Measurements from ENCODE around the gene SPEG.

SPEG gene

GRCh38 chr2:219408204-219408603 is 26.4 kb upstream of the SPEG start:
- TF ChIP-seq FOXP2 (optimal IDR thresholded peaks at IDR 0.05; ENCODE audit: control extremely low read depth, extremely low read length, insufficient read depth) (no peak), EZH2 (IDR thresholded peaks at IDR 0.05) (no peak), POLR2AphosphoS5 (IDR thresholded peaks at IDR 0.05; ENCODE audit: borderline replicate concordance, low read depth, low read length) (no peak)
- no peak overlapping the region for H3K9ac ChIP-seq (ENCODE audit: insufficient read length)
- no peaks in the 10 kb centered on the region for H3K36me3 ChIP-seq (ENCODE audit: insufficient read depth, low read length)
- no peak overlapping the region for H3K4me3 ChIP-seq
- DNase-seq (ENCODE audit: low read depth, low spot score), result no peak
- H3K27ac ChIP-seq, result no peak overlapping the region
- no peaks in the 10 kb centered on the region for H3K9me3 ChIP-seq (ENCODE audit: low read depth, low read length)

- DNase-seq (ENCODE audit: low read depth, low spot score), result no peak
- H3K27ac ChIP-seq, result no peak overlapping the region
- TF ChIP-seq EZH2 (IDR thresholded peaks at IDR 0.05) (no peak), FOXP2 (optimal IDR thresholded peaks at IDR 0.05; ENCODE audit: control extremely low read depth, extremely low read length, insufficient read depth) (no peak), POLR2AphosphoS5 (IDR thresholded peaks at IDR 0.05; ENCODE audit: borderline replicate concordance, low read depth, low read length) (no peak)
- no peaks in the 10 kb centered on the region for H3K36me3 ChIP-seq (ENCODE audit: insufficient read depth, low read length)
- H3K4me3 ChIP-seq, result no peak overlapping the region
- no peaks in the 10 kb centered on the region for H3K9me3 ChIP-seq (ENCODE audit: low read depth, low read length)
- no peak overlapping the region for H3K9ac ChIP-seq (ENCODE audit: insufficient read length)
Measured at GRCh38 chr2:219408631-219409030, 26.0 kb upstream of the SPEG start.

GRCh38 chr2:219409619-219410018 is 25.0 kb upstream of the SPEG start:
- no peak for TF ChIP-seq POLR2AphosphoS5 (IDR thresholded peaks at IDR 0.05; ENCODE audit: borderline replicate concordance, low read depth, low read length)
- TF ChIP-seq FOXP2 (optimal IDR thresholded peaks at IDR 0.05; ENCODE audit: control extremely low read depth, extremely low read length, insufficient read depth), result no peak
- no peak for TF ChIP-seq EZH2 (IDR thresholded peaks at IDR 0.05)
- no peak for DNase-seq (ENCODE audit: low read depth, low spot score)

GRCh38 chr2:219410390-219410789 is 24.3 kb upstream of the SPEG start:
- Histone ChIP-seq H3K9me3 (ENCODE audit: low read depth, low read length) (no peaks in the 10 kb centered on the region), H3K4me3 (no peak overlapping the region), H3K27ac (no peak overlapping the region), H3K9ac (ENCODE audit: insufficient read length) (no peak overlapping the region), H3K36me3 (ENCODE audit: insufficient read depth, low read length) (no peaks in the 10 kb centered on the region)
- no peak for TF ChIP-seq EZH2 (IDR thresholded peaks at IDR 0.05)
- no peak for TF ChIP-seq FOXP2 (optimal IDR thresholded peaks at IDR 0.05; ENCODE audit: control extremely low read depth, extremely low read length, insufficient read depth)
- TF ChIP-seq POLR2AphosphoS5 (IDR thresholded peaks at IDR 0.05; ENCODE audit: borderline replicate concordance, low read depth, low read length), result no peak
- DNase-seq (ENCODE audit: low read depth, low spot score), result no peak

More at GRCh38 chr2:219409619-219410018, 25.0 kb upstream of the SPEG start:
- Histone ChIP-seq H3K4me3 (no peak overlapping the region), H3K36me3 (ENCODE audit: insufficient read depth, low read length) (no peaks in the 10 kb centered on the region), H3K9me3 (ENCODE audit: low read depth, low read length) (no peaks in the 10 kb centered on the region), H3K9ac (ENCODE audit: insufficient read length) (no peak overlapping the region), H3K27ac (no peak overlapping the region)

GRCh38 chr2:219414857-219415256 is 19.8 kb upstream of the SPEG start:
- Histone ChIP-seq H3K27ac (no peak overlapping the region), H3K9ac (ENCODE audit: insufficient read length) (no peak overlapping the region), H3K36me3 (ENCODE audit: insufficient read depth, low read length) (no peaks in the 10 kb centered on the region), H3K4me3 (no peak overlapping the region), H3K9me3 (ENCODE audit: low read depth, low read length) (no peaks in the 10 kb centered on the region)
- TF ChIP-seq FOXP2 (optimal IDR thresholded peaks at IDR 0.05; ENCODE audit: control extremely low read depth, extremely low read length, insufficient read depth), result no peak
- no peak for DNase-seq (ENCODE audit: low read depth, low spot score)

- Histone ChIP-seq H3K9me3 (ENCODE audit: low read depth, low read length) (no peaks in the 10 kb centered on the region), H3K9ac (ENCODE audit: insufficient read length) (no peak overlapping the region), H3K27ac (no peak overlapping the region), H3K36me3 (ENCODE audit: insufficient read depth, low read length) (no peaks in the 10 kb centered on the region), H3K4me3 (no peak overlapping the region)
- DNase-seq (ENCODE audit: low read depth, low spot score), result no peak
- TF ChIP-seq FOXP2 (optimal IDR thresholded peaks at IDR 0.05; ENCODE audit: control extremely low read depth, extremely low read length, insufficient read depth) (no peak), POLR2AphosphoS5 (IDR thresholded peaks at IDR 0.05; ENCODE audit: borderline replicate concordance, low read depth, low read length) (no peak), EZH2 (IDR thresholded peaks at IDR 0.05) (no peak)
Measured at GRCh38 chr2:219415580-219416234, 18.9 kb upstream of the SPEG start.

GRCh38 chr2:219416235-219416602 is 18.4 kb upstream of the SPEG start:
- H3K36me3 ChIP-seq (ENCODE audit: insufficient read depth, low read length), result no peaks in the 10 kb centered on the region
- H3K27ac ChIP-seq, result no peak overlapping the region
- no peaks in the 10 kb centered on the region for H3K9me3 ChIP-seq (ENCODE audit: low read depth, low read length)
- DNase-seq (ENCODE audit: low read depth, low spot score), result no peak
- no peak overlapping the region for H3K9ac ChIP-seq (ENCODE audit: insufficient read length)
- TF ChIP-seq EZH2 (IDR thresholded peaks at IDR 0.05) (no peak), POLR2AphosphoS5 (IDR thresholded peaks at IDR 0.05; ENCODE audit: borderline replicate concordance, low read depth, low read length) (no peak), FOXP2 (optimal IDR thresholded peaks at IDR 0.05; ENCODE audit: control extremely low read depth, extremely low read length, insufficient read depth) (no peak)
- H3K4me3 ChIP-seq, result no peak overlapping the region

GRCh38 chr2:219416938-219417337 is 17.7 kb upstream of the SPEG start:
- Histone ChIP-seq H3K9me3 (ENCODE audit: low read depth, low read length) (no peaks in the 10 kb centered on the region), H3K36me3 (ENCODE audit: insufficient read depth, low read length) (no peaks in the 10 kb centered on the region), H3K9ac (ENCODE audit: insufficient read length) (no peak overlapping the region), H3K27ac (no peak overlapping the region), H3K4me3 (no peak overlapping the region)
- no peak for DNase-seq (ENCODE audit: low read depth, low spot score)
- no peak for TF ChIP-seq POLR2AphosphoS5 (IDR thresholded peaks at IDR 0.05; ENCODE audit: borderline replicate concordance, low read depth, low read length)
- no peak for TF ChIP-seq EZH2 (IDR thresholded peaks at IDR 0.05)
- no peak for TF ChIP-seq FOXP2 (optimal IDR thresholded peaks at IDR 0.05; ENCODE audit: control extremely low read depth, extremely low read length, insufficient read depth)

- H3K9ac ChIP-seq (ENCODE audit: insufficient read length), result no peak overlapping the region
- no peak for DNase-seq (ENCODE audit: low read depth, low spot score)
Measured at GRCh38 chr2:219417374-219417773, 17.3 kb upstream of the SPEG start.

More at GRCh38 chr2:219417374-219417773, 17.3 kb upstream of the SPEG start:
- H3K4me3 ChIP-seq, result no peak overlapping the region
- no peaks in the 10 kb centered on the region for H3K36me3 ChIP-seq (ENCODE audit: insufficient read depth, low read length)
- no peak overlapping the region for H3K27ac ChIP-seq
- no peaks in the 10 kb centered on the region for H3K9me3 ChIP-seq (ENCODE audit: low read depth, low read length)
- no peak for TF ChIP-seq FOXP2 (optimal IDR thresholded peaks at IDR 0.05; ENCODE audit: control extremely low read depth, extremely low read length, insufficient read depth)
- no peak for TF ChIP-seq EZH2 (IDR thresholded peaks at IDR 0.05)
- no peak for TF ChIP-seq POLR2AphosphoS5 (IDR thresholded peaks at IDR 0.05; ENCODE audit: borderline replicate concordance, low read depth, low read length)

Measured in SK-N-MC (cell line).